GM10847 (cell line): ENCODE measurements around the gene SUFU.

Experiments used
- POLR2A ChIP-seq: IDR thresholded peaks from 2 replicates; pipeline ENCODE4 v1.6.1; 2011; ENCODE audit not compliant: insufficient read length; ENCODE audit errors: extremely low read depth

SUFU gene

DNA sequence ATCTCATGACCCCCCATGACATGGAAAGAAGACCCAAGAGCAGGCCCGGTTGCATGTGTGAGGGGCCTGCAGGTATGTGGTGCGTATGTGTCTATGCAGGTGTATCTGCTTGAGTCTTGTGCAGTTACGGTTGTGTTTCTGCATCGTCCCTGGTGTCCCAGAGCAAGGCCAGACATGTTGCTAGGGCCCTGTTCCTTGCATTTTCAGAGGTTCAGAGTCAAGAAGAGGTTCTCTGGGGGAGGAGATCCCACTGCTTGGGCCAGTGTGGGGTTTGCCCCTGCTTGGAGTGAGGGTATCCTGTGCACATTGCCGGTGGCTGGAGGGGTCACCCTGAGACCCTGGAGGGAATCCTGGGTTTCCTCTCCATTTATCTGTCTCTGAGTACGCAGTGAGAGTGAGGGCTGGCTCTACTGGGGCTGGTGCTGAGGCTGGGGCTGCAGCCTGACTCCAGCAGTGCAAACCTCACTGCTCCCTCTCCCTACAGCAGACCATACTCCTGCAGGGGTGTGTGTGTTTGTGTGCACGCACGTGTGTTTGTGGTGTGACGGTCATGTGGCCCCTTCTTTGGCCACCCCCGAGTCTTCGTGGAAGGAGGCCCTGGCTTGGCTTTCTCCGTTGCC, 144.6 kb downstream of the SUFU start:
- TF ChIP-seq POLR2A = no peak

DNA sequence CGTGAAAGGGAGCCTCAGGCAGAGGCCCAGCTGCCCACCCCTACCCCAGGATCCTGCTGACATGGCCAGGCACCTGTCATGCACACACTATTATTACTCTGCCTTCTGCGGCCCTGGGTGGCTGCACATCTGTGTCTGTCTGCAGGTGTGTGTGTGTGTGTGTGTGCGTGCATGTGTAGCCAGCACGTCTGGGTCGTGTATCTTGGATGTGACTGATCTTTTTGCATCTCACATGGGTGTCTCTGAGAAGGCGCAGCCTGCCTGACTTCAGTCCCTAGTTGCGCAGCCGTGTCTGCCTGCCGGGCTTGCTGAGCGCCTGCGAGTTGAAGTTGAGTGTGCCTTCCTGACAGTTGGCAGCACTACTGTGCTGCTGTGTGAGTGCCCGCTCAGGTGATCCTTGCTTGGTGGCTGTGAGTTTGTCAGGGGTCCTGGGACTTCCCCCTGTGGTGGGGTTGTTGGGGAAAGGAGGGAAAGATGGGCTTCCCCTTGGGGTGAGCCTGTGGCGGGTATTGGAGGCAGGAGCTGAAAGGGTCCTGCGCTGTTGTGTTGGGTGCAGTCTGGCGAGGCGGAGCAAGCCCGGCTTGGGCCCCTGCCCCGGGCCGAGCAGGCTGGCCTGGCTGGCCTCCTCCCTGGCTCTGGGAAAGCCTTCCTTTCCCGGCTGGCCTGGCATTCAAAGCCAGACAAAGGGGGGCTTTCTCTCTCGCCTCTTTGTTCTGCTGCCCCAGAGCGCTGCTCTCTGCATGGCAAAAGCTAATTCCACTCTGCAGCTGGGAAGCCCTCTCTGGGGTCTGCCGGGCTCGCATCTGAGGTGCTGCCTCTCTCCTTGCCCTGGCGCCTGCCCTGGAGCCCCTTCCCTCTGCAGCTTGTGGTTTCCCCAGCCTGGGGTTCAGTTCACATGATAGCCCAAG, 145.4 kb downstream of the SUFU start:
- TF ChIP-seq POLR2A = no peak

DNA sequence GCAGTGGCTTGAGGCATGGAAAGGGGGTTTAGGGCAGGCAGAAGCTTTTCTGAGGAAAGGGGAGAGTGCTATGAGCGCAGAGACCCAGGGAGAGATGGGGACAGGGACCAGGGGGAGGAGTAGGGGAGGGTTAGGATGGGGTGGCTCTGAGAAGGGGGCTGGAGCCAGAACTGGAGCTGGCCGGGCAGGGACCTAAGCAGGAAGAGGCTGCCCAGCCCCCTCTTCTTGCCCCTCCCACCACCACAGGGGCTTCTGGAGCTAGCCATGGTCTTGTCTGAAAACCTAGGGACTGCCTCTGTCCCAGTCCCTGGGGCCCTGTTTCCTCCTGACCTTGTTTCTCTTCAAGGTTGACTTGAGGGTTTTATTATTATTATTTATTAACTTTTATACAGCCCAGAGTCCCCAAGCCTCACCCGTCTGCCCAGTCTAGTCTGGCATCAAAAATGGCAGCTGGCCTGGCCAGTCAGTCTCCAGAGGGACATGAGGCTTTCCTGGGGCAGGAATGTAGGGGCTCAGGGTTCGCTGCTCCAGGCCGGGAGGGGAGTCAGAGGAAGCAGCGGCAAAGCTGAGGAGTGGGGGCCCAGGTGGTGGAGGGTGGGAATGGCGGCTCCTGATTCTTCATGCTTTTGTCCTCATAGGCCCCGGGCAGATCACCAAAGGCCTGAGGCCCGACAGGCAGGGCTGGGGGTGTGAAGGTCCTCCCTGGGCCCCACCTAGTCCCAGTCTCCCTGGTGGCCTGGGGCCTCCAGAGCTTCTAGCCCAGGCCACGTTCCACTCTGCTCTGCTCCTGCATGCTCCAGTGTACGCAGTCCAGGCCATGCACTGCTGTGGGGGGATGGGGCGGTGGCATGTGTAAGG, 146.3 kb downstream of the SUFU start:
- TF ChIP-seq POLR2A = no peak

DNA sequence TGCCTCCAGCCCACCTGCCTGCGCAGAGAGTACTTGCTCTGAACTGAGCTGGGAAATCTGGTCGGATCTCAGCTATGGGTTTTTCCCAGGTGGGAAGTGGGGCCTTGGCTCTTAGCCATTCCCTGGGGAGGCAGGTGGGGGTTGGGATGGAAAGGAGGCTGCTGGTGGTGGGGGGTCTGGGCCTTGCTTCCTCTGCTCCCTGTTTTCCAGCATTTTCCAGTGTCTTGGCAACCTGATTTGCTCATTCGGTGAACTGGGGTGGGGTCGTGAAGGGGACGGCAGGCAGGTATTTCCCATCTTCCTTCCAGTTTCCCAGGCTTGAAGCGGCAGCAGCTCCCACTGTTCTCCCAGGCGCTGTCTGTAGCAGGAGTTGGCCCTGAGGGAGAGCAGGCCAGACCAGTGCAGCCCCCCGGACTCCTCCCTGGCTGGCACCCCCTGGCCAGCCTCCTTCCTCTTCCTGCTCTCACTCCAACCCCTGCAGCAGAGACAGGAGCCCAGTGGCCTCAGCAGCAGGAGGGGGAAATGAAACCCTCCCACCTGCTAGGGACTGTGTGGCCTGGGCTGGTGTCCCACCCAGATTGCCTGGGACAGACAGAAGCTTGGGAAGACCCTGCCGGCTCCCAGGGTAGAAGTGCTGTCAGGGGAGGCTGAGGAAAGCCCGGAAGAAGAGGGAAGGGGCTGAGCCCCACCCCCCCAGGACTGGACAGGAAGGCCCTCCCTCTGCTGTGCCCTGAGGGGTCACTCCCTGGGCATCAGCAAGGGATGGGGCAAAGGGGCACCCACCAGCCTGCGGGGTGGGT, 147.1 kb downstream of the SUFU start:
- TF ChIP-seq POLR2A = no peak

DNA sequence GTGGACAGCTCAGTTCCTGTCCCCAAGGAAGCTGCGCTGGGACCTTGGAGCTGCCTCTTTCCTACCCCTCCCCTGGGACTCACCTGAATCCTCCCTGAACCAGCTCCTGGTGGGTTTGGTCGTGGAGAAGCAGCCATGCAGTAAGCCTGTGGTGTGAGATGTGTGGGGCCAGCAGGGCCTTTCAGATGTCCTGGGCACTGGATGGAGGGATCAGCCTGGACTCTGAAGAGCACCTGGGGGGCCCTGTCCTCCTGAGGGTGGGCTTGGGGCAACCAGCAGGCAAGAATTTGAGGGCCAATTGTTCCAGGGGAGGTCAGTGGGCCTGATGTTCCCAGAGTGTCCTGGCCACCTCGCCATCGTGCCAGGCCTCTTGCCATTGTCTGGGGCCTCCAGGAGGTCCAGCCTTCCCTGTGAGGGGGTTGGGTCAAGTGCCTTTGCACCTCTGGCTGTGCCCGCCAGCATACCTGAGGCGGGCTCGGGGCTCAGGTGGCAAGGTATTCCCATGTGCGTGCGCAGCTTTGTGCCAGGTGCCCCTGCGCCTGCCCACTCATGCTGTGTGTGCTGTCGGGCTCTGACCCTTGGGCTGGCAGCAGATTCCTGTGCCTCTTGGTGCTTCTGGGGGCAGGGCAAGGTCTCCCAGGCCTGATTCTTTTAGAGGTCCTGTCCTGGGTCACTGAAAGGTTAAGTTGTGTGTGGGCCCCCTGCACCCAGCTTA, 147.8 kb downstream of the SUFU start:
- TF ChIP-seq POLR2A = no peak

DNA sequence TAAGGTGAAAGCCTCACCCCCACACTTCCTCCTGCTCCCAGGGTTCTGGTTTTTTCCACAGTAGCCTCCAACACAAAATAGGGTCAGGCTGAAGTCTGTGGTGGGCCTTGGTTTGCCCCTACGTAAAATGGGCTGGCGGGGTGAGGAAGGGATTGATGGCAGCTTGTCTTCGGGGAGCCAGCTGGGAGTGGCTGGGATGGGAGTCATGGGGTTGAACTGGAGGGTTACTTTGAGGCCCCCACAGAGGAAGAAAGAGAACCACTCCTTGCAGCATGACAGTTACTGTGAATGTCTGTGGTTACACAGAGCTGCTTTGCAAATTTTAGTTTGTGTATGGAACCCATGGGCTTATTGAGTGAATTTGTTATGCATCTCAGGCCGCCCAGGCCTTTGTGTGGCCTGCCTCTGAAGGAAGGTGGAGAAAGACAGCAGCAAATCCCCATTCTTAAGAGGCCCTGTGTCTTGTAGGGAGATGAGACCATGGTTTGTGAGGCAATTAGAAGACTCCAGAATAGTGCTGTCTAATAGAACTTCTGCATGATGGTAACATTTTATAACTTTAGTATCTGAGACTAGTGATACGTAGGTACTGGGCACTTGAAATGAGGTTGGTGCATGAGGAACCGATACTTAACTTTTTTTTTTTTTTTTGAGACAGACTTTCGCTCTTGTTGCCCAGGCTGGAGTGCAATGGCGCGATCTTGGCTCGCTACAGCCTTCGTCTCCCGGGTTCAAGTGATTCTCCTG, 148.6 kb downstream of the SUFU start:
- TF ChIP-seq POLR2A = no peak

DNA sequence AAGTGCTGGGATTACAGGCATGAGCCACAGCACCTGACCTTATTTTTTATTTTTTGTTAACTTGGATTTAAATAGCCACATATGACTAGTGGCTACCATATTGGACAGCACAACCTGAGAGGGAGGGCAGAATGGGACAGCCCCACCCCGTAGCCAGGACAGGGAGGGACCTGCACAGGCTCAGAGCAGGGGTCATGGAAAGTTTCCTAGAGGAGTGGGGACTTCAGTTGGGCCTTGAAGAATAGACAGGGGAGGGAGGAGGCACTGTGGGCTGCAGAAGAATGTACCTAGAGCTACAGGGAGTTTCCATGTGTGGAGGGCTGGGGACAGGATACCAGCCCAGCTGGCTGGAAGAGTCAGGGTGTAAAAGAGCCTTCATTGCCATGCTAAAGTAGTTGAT, 149.3 kb downstream of the SUFU start:
- TF ChIP-seq POLR2A = no peak

DNA sequence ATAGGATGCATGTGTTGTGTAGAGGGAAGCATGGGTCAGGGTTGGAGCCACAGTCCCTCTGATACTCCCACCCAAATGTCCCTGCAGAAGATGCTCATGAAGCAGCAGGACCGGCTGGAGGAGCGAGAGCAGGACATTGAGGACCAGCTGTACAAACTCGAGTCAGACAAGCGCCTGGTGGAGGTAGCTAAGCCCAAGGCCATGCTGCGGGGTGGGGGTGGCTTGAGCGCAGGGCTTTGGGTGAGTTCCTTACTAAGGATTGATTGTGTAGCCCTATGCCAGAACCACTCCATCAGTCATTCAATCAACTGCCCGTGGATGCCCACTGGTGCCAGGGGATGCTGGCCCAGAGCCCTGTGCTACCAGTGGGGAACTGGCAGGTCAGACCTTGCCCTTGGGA, 150.8 kb downstream of the SUFU start:
- TF ChIP-seq POLR2A = no peak

DNA sequence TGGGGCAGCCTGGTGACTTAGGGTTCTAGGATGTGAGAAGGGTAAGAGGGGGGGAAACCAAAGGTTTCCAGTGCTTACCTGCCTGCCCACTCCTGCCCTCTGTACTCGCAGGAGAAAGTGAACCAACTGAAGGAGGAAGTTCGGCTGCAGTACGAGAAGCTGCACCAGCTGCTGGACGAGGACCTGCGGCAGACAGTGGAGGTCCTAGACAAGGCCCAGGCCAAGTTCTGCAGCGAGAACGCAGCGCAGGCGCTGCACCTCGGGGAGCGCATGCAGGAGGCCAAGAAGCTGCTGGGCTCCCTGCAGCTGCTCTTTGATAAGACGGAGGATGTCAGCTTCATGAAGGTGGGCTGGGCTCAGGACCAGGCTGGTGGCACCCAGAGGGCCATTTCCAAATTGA, 151.2 kb downstream of the SUFU start:
- TF ChIP-seq POLR2A = no peak

DNA sequence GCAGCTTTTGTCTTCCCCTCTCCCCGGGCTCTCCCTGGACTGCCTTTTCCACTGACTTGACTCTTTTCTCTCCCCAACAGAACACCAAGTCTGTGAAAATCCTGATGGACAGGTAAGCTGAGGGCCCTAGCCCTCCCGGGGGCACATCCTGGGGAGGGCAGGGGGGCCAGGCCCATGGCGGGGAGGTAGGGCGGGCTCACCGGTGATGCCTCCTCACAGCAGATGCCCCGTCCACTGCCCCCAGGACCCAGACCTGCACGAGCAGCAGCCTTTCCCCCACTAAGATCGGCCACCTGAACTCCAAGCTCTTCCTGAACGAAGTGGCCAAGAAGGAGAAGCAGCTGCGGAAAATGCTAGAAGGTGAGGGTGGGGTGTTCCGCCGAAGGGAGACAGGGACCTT, 152.3 kb downstream of the SUFU start:
- TF ChIP-seq POLR2A = no peak

DNA sequence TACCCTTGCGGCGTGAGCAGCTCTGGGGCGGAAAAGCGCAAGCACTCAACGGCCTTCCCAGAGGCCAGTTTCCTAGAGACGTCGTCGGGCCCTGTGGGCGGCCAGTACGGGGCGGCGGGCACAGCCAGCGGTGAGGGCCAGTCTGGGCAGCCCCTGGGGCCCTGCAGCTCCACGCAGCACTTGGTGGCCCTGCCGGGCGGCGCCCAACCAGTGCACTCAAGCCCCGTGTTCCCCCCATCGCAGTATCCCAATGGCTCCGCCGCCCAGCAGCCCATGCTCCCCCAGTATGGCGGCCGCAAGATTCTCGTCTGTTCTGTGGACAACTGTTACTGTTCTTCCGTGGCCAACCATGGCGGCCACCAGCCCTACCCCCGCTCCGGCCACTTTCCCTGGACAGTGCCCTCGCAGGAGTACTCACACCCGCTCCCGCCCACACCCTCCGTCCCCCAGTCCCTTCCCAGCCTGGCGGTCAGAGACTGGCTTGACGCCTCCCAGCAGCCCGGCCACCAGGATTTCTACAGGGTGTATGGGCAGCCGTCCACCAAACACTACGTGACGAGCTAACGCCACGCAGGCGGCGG, 153.1 kb downstream of the SUFU start:
- no peak for TF ChIP-seq POLR2A

DNA sequence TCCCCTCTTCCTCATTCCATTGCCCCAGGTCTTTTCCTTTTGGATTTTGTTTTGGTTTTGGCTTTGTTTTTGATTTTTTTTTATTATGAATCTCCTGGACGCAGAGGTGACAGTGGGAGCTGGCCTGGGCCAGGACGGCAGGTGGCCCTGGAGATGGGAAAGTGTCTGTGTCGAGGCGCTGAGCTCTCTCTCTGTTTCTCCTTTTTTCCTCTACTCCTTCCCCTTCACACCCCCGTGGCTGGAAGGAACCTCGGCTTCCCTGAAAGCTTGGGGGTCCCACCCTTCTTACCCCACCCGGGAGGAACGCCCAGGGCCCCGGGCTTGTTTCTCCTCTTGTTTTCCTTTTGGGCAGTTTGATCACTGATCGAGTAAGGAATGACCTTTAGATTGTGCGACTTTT, 153.7 kb downstream of the SUFU start:
- no peak for TF ChIP-seq POLR2A

DNA sequence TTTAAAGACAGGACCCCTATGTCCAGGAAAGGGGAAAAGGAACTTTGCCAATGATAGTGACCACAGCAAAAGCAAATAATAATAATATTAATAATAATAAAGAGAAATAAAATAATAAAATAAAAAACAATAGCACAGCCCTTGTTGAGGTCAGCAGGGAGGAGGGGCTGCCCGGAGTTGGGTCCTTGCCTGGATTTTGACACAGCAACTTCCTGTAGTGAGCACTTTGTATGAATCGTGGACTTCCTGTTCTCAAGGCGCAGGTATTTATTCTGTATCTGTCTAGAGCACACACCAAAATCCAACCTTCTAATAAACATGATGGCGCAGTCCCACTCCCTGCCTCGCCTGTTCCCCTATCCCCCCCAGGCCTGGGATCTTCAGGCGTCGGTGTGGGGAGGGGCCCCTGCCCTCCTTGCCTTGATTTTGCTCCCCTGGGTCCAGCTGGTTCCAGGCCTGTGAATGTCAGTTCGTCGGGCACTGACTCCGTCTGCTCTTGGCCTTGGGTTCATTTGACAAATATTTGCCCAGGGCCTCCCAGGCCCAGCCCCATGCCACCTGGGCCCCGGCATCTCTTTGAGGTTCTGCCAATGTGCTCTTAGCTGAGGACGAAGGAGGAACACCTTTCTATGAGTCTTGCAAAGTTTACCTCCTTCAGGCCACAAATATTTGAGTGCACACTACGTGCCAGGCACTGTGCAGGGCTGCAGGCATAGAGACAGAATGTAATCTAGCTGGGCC, 154.4 kb downstream of the SUFU start:
- TF ChIP-seq POLR2A = no peak
